ENCODE measurements around the gene CYREN. TPM values are rescaled to one million over a fixed set of nuclear protein-coding genes. Genes with fewer than 3 reads are reported as not detected.

Gene CYREN
- total RNA-seq, 1 donor from 2014 or later: 44.4 TPM

- Mint-ChIP-seq H3K27me3 (ENCODE audit: low read depth) (no peaks in the 10 kb centered on the region), H3K27ac (no peak overlapping the region), H3K4me3 (no peak overlapping the region), H3K9me3 (peaks cover 43% of the 10 kb centered on the region), H3K4me1 (peaks cover 13% of the 10 kb centered on the region), H3K36me3 (peaks cover 32% of the 10 kb centered on the region)
- TF ChIP-seq, protein P1, sequence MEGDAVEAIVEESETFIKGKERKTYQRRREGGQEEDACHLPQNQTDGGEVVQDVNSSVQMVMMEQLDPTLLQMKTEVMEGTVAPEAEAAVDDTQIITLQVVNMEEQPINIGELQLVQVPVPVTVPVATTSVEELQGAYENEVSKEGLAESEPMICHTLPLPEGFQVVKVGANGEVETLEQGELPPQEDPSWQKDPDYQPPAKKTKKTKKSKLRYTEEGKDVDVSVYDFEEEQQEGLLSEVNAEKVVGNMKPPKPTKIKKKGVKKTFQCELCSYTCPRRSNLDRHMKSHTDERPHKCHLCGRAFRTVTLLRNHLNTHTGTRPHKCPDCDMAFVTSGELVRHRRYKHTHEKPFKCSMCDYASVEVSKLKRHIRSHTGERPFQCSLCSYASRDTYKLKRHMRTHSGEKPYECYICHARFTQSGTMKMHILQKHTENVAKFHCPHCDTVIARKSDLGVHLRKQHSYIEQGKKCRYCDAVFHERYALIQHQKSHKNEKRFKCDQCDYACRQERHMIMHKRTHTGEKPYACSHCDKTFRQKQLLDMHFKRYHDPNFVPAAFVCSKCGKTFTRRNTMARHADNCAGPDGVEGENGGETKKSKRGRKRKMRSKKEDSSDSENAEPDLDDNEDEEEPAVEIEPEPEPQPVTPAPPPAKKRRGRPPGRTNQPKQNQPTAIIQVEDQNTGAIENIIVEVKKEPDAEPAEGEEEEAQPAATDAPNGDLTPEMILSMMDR (IDR thresholded peaks at IDR 0.05; ENCODE audit: unreplicated experiment): no peak
- no peak for DNase-seq (ENCODE audit: low spot score in 2 of 2, unreplicated experiment in 2 of 2)
These were observed 11.6 kb downstream of the CYREN start for GRCh38 chr7:135158874-135159273.

GRCh38 chr7:135158141-135158655 lies 12.3 kb downstream of the CYREN start:
- H3K9me3 Mint-ChIP-seq: peaks cover 47% of the 10 kb centered on the region

DNA sequence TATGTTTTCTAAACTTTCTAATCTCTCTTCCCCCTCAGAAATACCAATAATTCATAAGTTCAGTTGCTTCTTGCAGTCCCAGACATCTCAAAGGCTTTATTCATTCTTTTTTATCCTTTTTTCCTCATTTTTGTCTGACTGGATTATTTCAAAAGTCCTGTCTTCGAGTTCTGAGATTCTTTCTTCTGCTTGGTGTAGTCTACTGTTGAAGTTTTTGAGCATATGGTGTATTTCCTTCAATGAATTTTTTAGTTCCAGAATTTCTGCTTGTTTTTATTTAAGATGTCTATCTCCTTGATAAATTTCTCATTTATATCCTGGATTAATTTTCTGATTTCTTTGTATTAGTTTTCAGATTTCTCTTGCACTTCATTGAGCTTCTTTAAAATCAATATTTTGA lies 14.2 kb downstream of the CYREN start:
- Mint-ChIP-seq H3K4me1 (peaks cover 13% of the 10 kb centered on the region), H3K4me3 (no peak overlapping the region), H3K36me3 (peaks cover 18% of the 10 kb centered on the region), H3K27ac (no peak overlapping the region), H3K27me3 (ENCODE audit: low read depth) (no peaks in the 10 kb centered on the region), H3K9me3 (peaks cover 42% of the 10 kb centered on the region)
- TF ChIP-seq, protein P1 (IDR thresholded peaks at IDR 0.05; ENCODE audit: unreplicated experiment): no peak
- DNase-seq (ENCODE audit: low spot score in 2 of 2, unreplicated experiment in 2 of 2): no peak

More at GRCh38 chr7:135158141-135158655, 12.3 kb downstream of the CYREN start:
- TF ChIP-seq, protein P1 (IDR thresholded peaks at IDR 0.05; ENCODE audit: unreplicated experiment): no peak
- H3K27me3 Mint-ChIP-seq (ENCODE audit: low read depth): no peaks in the 10 kb centered on the region
- DNase-seq (ENCODE audit: low spot score in 2 of 2, unreplicated experiment in 2 of 2): no peak
- H3K4me1 Mint-ChIP-seq: peaks cover 13% of the 10 kb centered on the region
- H3K4me3 Mint-ChIP-seq: no peak overlapping the region
- peaks cover 31% of the 10 kb centered on the region for H3K36me3 Mint-ChIP-seq
- no peak overlapping the region for H3K27ac Mint-ChIP-seq

GRCh38 chr7:135154734-135155133 lies 15.8 kb downstream of the CYREN start:
- no peak for DNase-seq (ENCODE audit: low spot score in 2 of 2, unreplicated experiment in 2 of 2)
- peaks cover 42% of the 10 kb centered on the region for H3K9me3 Mint-ChIP-seq
- TF ChIP-seq, protein P1 (IDR thresholded peaks at IDR 0.05; ENCODE audit: unreplicated experiment): no peak
- no peak overlapping the region for H3K4me3 Mint-ChIP-seq
- no peaks in the 10 kb centered on the region for H3K27me3 Mint-ChIP-seq (ENCODE audit: low read depth)
- H3K4me1 Mint-ChIP-seq: no peaks in the 10 kb centered on the region
- no peak overlapping the region for H3K27ac Mint-ChIP-seq
- H3K36me3 Mint-ChIP-seq: peaks cover 9% of the 10 kb centered on the region

DNA sequence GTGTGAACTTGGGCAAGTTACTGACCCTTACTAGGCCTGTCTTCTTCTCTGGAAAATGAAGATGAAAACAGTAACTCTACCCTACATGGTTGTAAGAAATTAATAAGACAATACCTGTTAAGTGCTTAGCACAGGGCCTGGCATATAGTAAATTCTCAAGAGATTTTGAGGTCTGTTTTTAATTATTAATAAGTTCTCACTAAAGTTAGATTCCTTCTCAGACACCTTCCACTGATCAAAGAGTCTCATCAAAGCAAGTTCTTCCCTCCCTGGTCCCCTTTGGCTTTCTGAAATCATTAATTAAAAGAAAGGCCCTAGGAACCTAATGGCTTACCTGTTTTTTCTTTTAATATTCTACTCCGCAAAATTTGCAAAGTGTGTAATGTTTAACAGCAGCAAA lies 18.1 kb downstream of the CYREN start:
- peaks cover 9% of the 10 kb centered on the region for H3K36me3 Mint-ChIP-seq
- no peak overlapping the region for H3K4me3 Mint-ChIP-seq
- peaks cover 42% of the 10 kb centered on the region for H3K9me3 Mint-ChIP-seq
- no peaks in the 10 kb centered on the region for H3K27me3 Mint-ChIP-seq (ENCODE audit: low read depth)
- no peak for DNase-seq (ENCODE audit: low spot score in 2 of 2, unreplicated experiment in 2 of 2)
- no peak overlapping the region for H3K27ac Mint-ChIP-seq
- TF ChIP-seq, protein P1 (IDR thresholded peaks at IDR 0.05; ENCODE audit: unreplicated experiment): no peak
- peaks cover 3% of the 10 kb centered on the region for H3K4me1 Mint-ChIP-seq

DNA sequence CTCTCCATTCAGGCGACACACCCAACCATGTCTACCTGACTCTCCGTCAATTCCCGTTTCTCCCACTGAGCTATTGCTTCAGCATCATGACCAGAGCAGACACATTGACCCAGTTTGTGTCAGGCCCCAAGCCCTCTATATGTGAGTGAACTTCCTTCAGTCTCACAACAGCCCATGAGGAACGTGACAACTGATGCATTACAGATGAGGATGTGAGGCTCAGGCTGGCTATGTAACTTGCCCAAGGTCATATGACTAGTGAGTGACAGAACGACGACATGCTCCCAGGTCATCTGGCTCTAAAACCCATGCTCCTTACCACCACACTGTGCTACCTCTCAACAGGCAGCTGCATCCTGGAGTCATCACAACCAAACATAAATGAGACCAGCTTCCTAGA lies 19.0 kb downstream of the CYREN start:
- Mint-ChIP-seq H3K36me3 (peaks cover 4% of the 10 kb centered on the region), H3K4me1 (peaks cover 3% of the 10 kb centered on the region), H3K27ac (no peak overlapping the region), H3K9me3 (peaks cover 35% of the 10 kb centered on the region), H3K4me3 (no peak overlapping the region), H3K27me3 (ENCODE audit: low read depth) (no peaks in the 10 kb centered on the region)
- no peak for DNase-seq (ENCODE audit: low spot score in 2 of 2, unreplicated experiment in 2 of 2)
- TF ChIP-seq, protein P1 (IDR thresholded peaks at IDR 0.05; ENCODE audit: unreplicated experiment): no peak

All from mesothelial cell of epicardium (in vitro differentiated cells).